Activated T-helper 2 cell treated with anti-CD3 and anti-CD28 coated beads, Interferon-gamma antibody, Interleukin-2, Interleukin-4, amounts not matched to agents 10 μg/mL and 5 μg/mL and 100 μg/mL, durations not matched to agents 14 hours and 24 hours and 36 hours (primary cell): Measurements from ENCODE around the gene SPSB4. TPM values are rescaled to one million over a fixed set of nuclear protein-coding genes. Genes with fewer than 3 reads are reported as not detected.

Source experiments
- DNase-seq: peaks from one replicate; pipeline ENCODE4 v3.0.0; 2021; ENCODE audit warnings: low spot score
- H3K27ac Mint-ChIP-seq: one replicate; pipeline ENCODE4 v1.8.0; 2021; ENCODE audit warnings: mixed read lengths
- H3K27me3 Mint-ChIP-seq: one replicate; pipeline ENCODE4 v1.8.0; 2021; ENCODE audit warnings: low read depth, mixed read lengths
- H3K36me3 Mint-ChIP-seq: one replicate; pipeline ENCODE4 v1.8.0; 2021; ENCODE audit warnings: low read depth, mixed read lengths
- H3K4me1 Mint-ChIP-seq: one replicate; pipeline ENCODE4 v1.8.0; 2021; ENCODE audit warnings: low read depth, mixed read lengths
- H3K4me3 Mint-ChIP-seq: one replicate; pipeline ENCODE4 v1.8.0; 2021; ENCODE audit warnings: low read depth, mild to moderate bottlenecking, moderate library complexity, mixed read lengths
- H3K9me3 Mint-ChIP-seq: one replicate; pipeline ENCODE4 v1.8.0; 2021; ENCODE audit warnings: mixed read lengths
- intact Hi-C: fragments of 100-400 bp; cut with micrococcal nuclease; formaldehyde crosslinking; loops from one replicate; pipeline ENCODE4 v1.15.1; 2023
- total RNA-seq: library from RNA; stranded (reverse); gene quantifications from 2 replicates; pipeline ENCODE4 v1.2.3, GENCODE V29; 2022

The SPSB4 gene
- total RNA-seq, 1 donor from 2014 or later: not detected

DNA sequence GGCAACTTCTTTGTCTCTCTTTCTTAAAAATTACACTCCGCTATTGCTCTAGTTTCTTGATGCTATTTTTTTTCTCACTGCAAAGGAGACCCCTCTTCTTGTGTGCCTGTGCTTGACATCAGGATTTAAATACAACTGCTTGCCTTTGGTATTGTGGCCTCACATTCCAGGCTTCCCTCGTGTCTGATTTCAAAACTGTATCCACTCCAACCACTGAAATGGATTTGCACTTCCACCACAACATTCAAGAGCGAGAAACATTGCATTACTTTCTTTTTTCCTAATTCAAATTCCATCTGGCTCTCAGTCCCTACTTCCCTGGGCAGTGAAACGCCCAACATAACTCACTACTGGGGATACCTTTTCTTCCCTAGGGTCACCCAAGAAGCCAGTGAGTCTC is 130.0 kb downstream of the SPSB4 start:
- Mint-ChIP-seq H3K27me3 (peaks cover 4% of the 10 kb centered on the region), H3K4me1 (no peaks in the 10 kb centered on the region), H3K36me3 (no peaks in the 10 kb centered on the region), H3K9me3 (no peaks in the 10 kb centered on the region), H3K4me3 (no peak overlapping the region), H3K27ac (no peak overlapping the region)
- intact Hi-C loops: no loop called here
- no peak for DNase-seq

DNA sequence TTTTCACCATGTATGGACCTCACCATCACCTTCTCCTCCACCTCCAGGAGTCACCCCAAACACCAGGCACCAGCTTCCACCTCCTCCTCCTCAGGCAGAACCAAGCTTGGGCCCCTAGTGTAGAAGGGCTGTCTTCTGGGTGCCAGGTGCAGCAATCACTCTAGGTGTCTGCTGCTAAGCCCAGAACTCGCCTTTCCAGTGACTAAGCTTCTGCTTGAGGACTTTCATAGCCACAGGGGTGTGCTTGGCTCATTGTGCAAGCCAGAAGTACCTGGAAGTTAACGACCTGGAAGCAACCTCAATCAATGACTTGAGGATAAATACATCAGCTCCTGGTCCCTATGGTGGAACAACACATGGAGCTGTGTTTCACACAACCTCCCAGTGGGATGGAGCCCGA is 130.7 kb downstream of the SPSB4 start:
- Mint-ChIP-seq H3K36me3 (no peaks in the 10 kb centered on the region), H3K27ac (no peak overlapping the region), H3K4me3 (no peak overlapping the region), H3K27me3 (peaks cover 7% of the 10 kb centered on the region), H3K9me3 (no peaks in the 10 kb centered on the region), H3K4me1 (no peaks in the 10 kb centered on the region)
- DNase-seq: no peak
- intact Hi-C loops: no loop called here

DNA sequence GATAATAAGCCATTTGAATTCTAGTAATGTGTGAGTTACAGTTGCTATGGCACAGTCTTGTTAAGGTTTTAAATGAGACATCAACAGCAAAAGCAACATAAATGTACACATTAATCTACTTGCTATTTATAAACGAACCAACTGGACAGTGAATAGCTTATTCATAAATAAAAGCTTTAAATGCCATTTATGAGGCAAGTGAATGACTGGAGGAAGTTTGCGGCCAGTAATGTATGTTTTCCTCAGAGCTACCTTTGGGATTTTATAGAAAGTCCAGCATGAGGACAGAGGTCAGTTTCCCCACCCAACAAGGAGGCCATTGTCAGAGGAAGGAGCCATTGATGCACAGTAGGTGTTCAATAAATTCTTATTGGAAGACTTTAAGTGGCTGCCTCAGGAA is 132.5 kb downstream of the SPSB4 start:
- Mint-ChIP-seq H3K4me1 (no peaks in the 10 kb centered on the region), H3K9me3 (no peaks in the 10 kb centered on the region), H3K27ac (no peak overlapping the region), H3K4me3 (no peak overlapping the region), H3K27me3 (peaks cover 6% of the 10 kb centered on the region), H3K36me3 (no peaks in the 10 kb centered on the region)
- intact Hi-C loops: no loop called here
- no peak for DNase-seq

DNA sequence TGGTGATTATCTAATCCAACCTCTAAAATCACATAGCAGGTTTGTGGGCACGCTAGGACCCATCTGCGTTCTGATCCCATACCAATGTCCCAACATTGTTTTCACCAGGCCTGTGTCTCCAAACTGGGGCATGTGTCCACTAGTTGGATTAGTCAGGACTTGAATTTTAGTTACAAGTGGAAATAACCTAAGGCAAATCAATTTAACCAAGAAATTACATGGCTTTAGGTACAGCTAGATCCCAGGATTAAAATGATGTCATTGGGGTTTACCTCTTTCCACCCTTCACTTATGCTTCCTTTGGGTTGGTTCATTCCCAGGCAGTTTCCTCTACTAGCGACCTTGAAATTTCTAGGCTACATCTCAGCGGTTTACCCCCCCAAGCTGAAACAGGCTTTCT is 133.3 kb downstream of the SPSB4 start:
- Mint-ChIP-seq H3K4me1 (no peaks in the 10 kb centered on the region), H3K27me3 (peaks cover 6% of the 10 kb centered on the region), H3K36me3 (no peaks in the 10 kb centered on the region), H3K27ac (no peak overlapping the region), H3K4me3 (no peak overlapping the region), H3K9me3 (no peaks in the 10 kb centered on the region)
- intact Hi-C loops: no loop called here
- DNase-seq: no peak

DNA sequence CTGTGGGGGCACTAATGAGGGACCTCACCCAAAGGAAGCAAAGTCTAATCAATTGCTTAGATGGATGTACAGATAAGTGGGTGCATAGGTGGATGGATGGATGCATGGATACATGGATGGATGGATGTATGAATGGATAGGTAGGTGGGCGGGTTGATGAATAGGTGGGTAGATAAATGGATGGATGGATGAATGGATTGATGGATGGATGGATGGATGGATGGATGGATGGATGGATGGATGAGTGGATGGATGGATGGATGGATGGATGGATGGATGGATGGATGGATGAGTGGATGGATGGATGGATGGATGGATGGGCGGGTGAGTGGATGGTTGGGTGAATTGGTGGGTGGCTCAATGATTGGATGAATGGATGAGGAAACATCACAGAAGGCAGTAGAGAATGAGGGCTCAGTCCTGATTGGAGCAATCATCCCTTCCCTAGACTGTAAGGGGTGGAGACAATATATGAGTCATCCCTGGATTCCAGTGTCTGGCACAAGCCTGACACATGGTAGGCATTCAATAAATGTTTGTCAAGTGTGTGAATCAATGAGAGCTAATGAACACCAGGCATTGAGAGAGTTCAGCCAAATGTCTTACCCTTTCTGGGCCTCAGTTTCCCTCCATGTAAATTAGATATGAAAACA is 140.1 kb downstream of the SPSB4 start:
- H3K4me1 Mint-ChIP-seq: peaks cover 10% of the 10 kb centered on the region

DNA sequence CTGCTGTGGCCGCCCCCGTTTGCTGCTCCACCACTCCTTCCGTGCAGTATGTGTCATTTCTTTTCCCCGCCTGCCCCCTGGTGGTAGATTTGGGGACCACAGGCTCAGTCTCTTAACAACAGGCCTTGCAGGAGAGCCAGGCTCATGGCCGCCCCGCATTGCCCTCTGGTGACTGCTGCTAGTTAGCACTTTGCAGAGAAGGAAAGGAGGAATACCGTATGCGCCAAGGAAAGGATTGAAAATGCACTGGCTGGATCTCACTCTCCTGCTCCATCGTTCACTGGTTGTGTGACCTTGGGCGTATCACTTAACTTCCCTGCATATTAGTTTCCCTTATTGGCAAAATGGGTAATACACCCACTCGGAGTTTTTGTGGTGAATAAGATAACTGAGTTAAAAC is 141.2 kb downstream of the SPSB4 start:
- Mint-ChIP-seq H3K36me3 (no peaks in the 10 kb centered on the region), H3K27me3 (peaks cover 25% of the 10 kb centered on the region), H3K4me1 (peaks cover 10% of the 10 kb centered on the region), H3K9me3 (no peaks in the 10 kb centered on the region), H3K27ac (no peak overlapping the region), H3K4me3 (no peak overlapping the region)
- DNase-seq: peak; percentile 89
- intact Hi-C loops: loop anchor here (1.0 to 5.0 kb wide), 6 partner anchors 38 to 294 kb away; partner anchors contain the start of gene PXYLP1

More for the DNA sequence above, 140.1 kb downstream of the SPSB4 start:
- no peak for DNase-seq
- no peak overlapping the region for H3K27ac Mint-ChIP-seq
- H3K9me3 Mint-ChIP-seq: no peaks in the 10 kb centered on the region
- intact Hi-C loops: loop anchor here (5.0 kb wide), 1 partner anchor 84 kb away; no protein-coding TSS in a partner anchor
- H3K27me3 Mint-ChIP-seq: peaks cover 18% of the 10 kb centered on the region
- H3K4me3 Mint-ChIP-seq: no peak overlapping the region
- no peaks in the 10 kb centered on the region for H3K36me3 Mint-ChIP-seq

DNA sequence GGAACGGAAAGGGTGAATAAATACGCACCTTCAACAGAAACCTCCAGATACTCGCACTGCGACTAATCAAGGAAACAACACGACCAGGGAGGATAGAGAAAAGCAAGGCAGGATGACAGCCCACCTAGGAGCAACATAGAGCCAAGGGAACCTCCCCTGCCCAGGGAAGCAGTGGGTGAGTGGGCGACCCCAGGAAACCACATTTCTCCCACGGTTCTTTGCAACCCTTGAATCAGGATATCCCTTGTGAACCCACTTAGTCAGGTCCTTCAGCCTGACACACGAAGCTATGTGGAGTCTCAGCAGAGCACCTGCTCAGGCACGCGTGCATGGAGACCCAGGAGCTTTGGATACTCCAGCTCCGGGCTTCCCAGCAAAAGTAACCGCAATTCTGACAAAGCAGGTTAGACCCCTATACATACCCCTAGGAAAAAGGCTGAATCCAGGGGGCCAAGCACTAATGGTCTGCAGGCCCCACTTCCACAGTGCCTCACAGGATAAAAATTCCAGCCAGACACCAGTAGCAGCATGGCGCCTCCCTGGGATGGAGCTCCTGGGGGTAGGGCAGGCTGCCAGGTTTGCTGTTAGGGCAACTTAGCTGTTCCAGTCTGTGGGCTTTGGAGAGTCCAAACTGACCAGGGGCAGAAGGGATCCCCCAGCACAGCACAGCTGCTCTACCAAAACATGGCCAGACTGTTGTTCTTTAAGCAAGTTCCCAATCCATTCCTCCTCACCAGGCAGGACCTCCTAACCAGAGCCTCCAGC is 142.1 kb downstream of the SPSB4 start:
- intact Hi-C loops: loop anchor here (2.0 to 5.0 kb wide), 3 partner anchors 38 to 86 kb away; partner anchors contain the start of gene PXYLP1
- no peak for DNase-seq
- no peak overlapping the region for H3K27ac Mint-ChIP-seq
- no peaks in the 10 kb centered on the region for H3K9me3 Mint-ChIP-seq
- no peak overlapping the region for H3K4me3 Mint-ChIP-seq
- H3K36me3 Mint-ChIP-seq: no peaks in the 10 kb centered on the region
- peaks cover 10% of the 10 kb centered on the region for H3K4me1 Mint-ChIP-seq
- peaks cover 33% of the 10 kb centered on the region for H3K27me3 Mint-ChIP-seq

Other genes starting within 250 kb of the SPSB4 start
- gene SLC25A36, start 109.5 kb upstream of the SPSB4 start, total RNA-seq: 69.5 and 71.8 TPM in 2 replicates
- 57.2 and 66.0 TPM in 2 replicates for gene PXYLP1, start 180.5 kb downstream of the SPSB4 start, total RNA-seq